Measurements from ENCODE around the gene APAF1.

APAF1 gene

GRCh38 chr12:98757455-98757854 lies 112.4 kb downstream of the APAF1 start:
- Histone ChIP-seq H3K9ac (ENCODE audit: low read length in 2 of 2) (no peak overlapping the region), H3K36me3 (ENCODE audit: control insufficient read depth in 2 of 2, insufficient read depth in 2 of 2, low read length in 2 of 2) (peaks cover 3 to 4% of the 10 kb centered on the region in 2 donors), H3K9me3 (ENCODE audit: control insufficient read depth in 2 of 2, low read length in 2 of 2) (no peaks in the 10 kb centered on the region), H3K4me3 (ENCODE audit: low read length in 2 of 2) (no peak overlapping the region), H3K4me1 (ENCODE audit: control insufficient read depth, insufficient read depth, low read length) (peaks cover 2% of the 10 kb centered on the region), H3K27ac (ENCODE audit: low read length) (no peak overlapping the region), H3K27me3 (ENCODE audit: control insufficient read depth in 1 of 2, insufficient read depth in 2 of 2, low read length in 2 of 2) (no peaks in the 10 kb centered on the region)

DNA sequence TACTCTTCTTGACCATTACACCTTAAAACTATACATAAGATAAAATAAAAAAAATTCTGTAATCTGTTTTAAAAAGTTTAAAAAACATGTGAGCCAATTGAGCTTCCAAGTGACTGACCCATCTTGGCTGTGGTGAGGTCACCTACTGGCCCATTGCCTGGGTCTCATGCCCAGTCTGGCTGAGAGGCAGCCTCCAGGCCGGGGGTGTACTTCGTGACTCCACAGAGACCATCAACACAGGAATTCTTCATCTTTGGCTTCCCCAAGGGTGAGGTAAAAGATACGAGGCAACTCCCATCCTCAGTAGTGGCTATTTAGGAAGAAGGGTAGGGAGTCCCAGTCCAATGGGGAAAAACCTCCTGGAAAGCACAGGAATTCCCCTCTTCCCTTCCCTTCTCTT lies 113.2 kb downstream of the APAF1 start:
- Histone ChIP-seq H3K9ac (ENCODE audit: low read length in 2 of 2) (no peak overlapping the region), H3K9me3 (ENCODE audit: control insufficient read depth in 2 of 2, low read length in 2 of 2) (no peaks in the 10 kb centered on the region), H3K4me3 (ENCODE audit: low read length in 2 of 2) (no peak overlapping the region), H3K4me1 (ENCODE audit: control insufficient read depth, insufficient read depth, low read length) (peaks cover 2% of the 10 kb centered on the region), H3K27ac (ENCODE audit: low read length) (no peak overlapping the region), H3K27me3 (ENCODE audit: control insufficient read depth in 1 of 2, insufficient read depth in 2 of 2, low read length in 2 of 2) (no peaks in the 10 kb centered on the region), H3K36me3 (ENCODE audit: control insufficient read depth in 2 of 2, insufficient read depth in 2 of 2, low read length in 2 of 2) (peaks cover 3 to 4% of the 10 kb centered on the region in 2 donors)

GRCh38 chr12:98763656-98764055 lies 118.6 kb downstream of the APAF1 start:
- Histone ChIP-seq H3K36me3 (ENCODE audit: control insufficient read depth in 2 of 2, insufficient read depth in 2 of 2, low read length in 2 of 2) (no peaks in the 10 kb centered on the region), H3K4me3 (ENCODE audit: low read length in 2 of 2) (no peak overlapping the region), H3K9ac (ENCODE audit: low read length in 2 of 2) (no peak overlapping the region), H3K27ac (ENCODE audit: low read length) (no peak overlapping the region), H3K4me1 (ENCODE audit: control insufficient read depth, insufficient read depth, low read length) (no peaks in the 10 kb centered on the region), H3K9me3 (ENCODE audit: control insufficient read depth in 2 of 2, low read length in 2 of 2) (no peaks in the 10 kb centered on the region), H3K27me3 (ENCODE audit: control insufficient read depth in 1 of 2, insufficient read depth in 2 of 2, low read length in 2 of 2) (no peaks in the 10 kb centered on the region)

DNA sequence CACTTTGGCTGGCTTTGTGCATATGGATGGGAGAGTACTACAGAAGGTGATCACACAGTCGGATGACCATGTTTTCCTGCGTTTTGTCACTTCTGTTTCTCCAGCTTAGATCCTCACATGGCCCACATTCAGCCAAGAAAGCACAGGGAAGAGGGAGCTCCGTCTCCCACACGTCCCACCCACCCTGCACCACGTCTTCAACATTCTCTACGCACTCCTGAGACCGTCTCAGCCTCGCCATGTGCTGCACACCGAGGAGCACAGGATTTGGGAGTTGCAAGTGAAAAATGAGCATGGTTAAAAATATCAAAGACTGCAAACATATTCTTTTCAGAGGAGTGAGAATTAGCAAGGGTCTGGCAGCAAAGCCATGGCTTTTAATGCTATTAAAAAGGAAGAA lies 122.2 kb downstream of the APAF1 start:
- H3K27ac ChIP-seq (ENCODE audit: low read length) = no peak overlapping the region
- no peaks in the 10 kb centered on the region for H3K4me1 ChIP-seq (ENCODE audit: control insufficient read depth, insufficient read depth, low read length)
- H3K4me3 ChIP-seq (ENCODE audit: low read length in 2 of 2) = no peak overlapping the region
- no peak overlapping the region for H3K9ac ChIP-seq (ENCODE audit: low read length in 2 of 2)
- H3K36me3 ChIP-seq (ENCODE audit: control insufficient read depth in 2 of 2, insufficient read depth in 2 of 2, low read length in 2 of 2) = peaks cover 0 to 3% of the 10 kb centered on the region in 2 donors
- no peaks in the 10 kb centered on the region for H3K9me3 ChIP-seq (ENCODE audit: control insufficient read depth in 2 of 2, low read length in 2 of 2)
- H3K27me3 ChIP-seq (ENCODE audit: control insufficient read depth in 1 of 2, insufficient read depth in 2 of 2, low read length in 2 of 2) = no peaks in the 10 kb centered on the region

GRCh38 chr12:98769068-98769467 lies 124.0 kb downstream of the APAF1 start:
- H3K4me1 ChIP-seq (ENCODE audit: control insufficient read depth, insufficient read depth, low read length) = no peaks in the 10 kb centered on the region
- H3K36me3 ChIP-seq (ENCODE audit: control insufficient read depth in 2 of 2, insufficient read depth in 2 of 2, low read length in 2 of 2) = peaks cover 0 to 3% of the 10 kb centered on the region in 2 donors
- no peak overlapping the region for H3K4me3 ChIP-seq (ENCODE audit: low read length in 2 of 2)
- H3K27me3 ChIP-seq (ENCODE audit: control insufficient read depth in 1 of 2, insufficient read depth in 2 of 2, low read length in 2 of 2) = no peaks in the 10 kb centered on the region
- H3K27ac ChIP-seq (ENCODE audit: low read length) = no peak overlapping the region
- H3K9me3 ChIP-seq (ENCODE audit: control insufficient read depth in 2 of 2, low read length in 2 of 2) = no peaks in the 10 kb centered on the region
- no peak overlapping the region for H3K9ac ChIP-seq (ENCODE audit: low read length in 2 of 2)

GRCh38 chr12:98770230-98770629 lies 125.1 kb downstream of the APAF1 start:
- no peak overlapping the region for H3K4me3 ChIP-seq (ENCODE audit: low read length in 2 of 2)
- no peaks in the 10 kb centered on the region for H3K27me3 ChIP-seq (ENCODE audit: control insufficient read depth in 1 of 2, insufficient read depth in 2 of 2, low read length in 2 of 2)
- peaks cover 0 to 3% of the 10 kb centered on the region in 2 donors for H3K36me3 ChIP-seq (ENCODE audit: control insufficient read depth in 2 of 2, insufficient read depth in 2 of 2, low read length in 2 of 2)
- H3K9ac ChIP-seq (ENCODE audit: low read length in 2 of 2) = no peak overlapping the region
- no peaks in the 10 kb centered on the region for H3K4me1 ChIP-seq (ENCODE audit: control insufficient read depth, insufficient read depth, low read length)
- no peak overlapping the region for H3K27ac ChIP-seq (ENCODE audit: low read length)
- no peaks in the 10 kb centered on the region for H3K9me3 ChIP-seq (ENCODE audit: control insufficient read depth in 2 of 2, low read length in 2 of 2)

GRCh38 chr12:98771811-98772752 lies 127.0 kb downstream of the APAF1 start:
- no peaks in the 10 kb centered on the region for H3K4me1 ChIP-seq (ENCODE audit: control insufficient read depth, insufficient read depth, low read length)
- H3K36me3 ChIP-seq (ENCODE audit: control insufficient read depth in 2 of 2, insufficient read depth in 2 of 2, low read length in 2 of 2) = peaks cover 0 to 4% of the 10 kb centered on the region in 2 donors
- H3K9ac ChIP-seq (ENCODE audit: low read length in 2 of 2) = no peak overlapping the region
- no peaks in the 10 kb centered on the region for H3K27me3 ChIP-seq (ENCODE audit: control insufficient read depth in 1 of 2, insufficient read depth in 2 of 2, low read length in 2 of 2)
- H3K9me3 ChIP-seq (ENCODE audit: control insufficient read depth in 2 of 2, low read length in 2 of 2) = no peaks in the 10 kb centered on the region
- H3K27ac ChIP-seq (ENCODE audit: low read length) = no peak overlapping the region
- no peak overlapping the region for H3K4me3 ChIP-seq (ENCODE audit: low read length in 2 of 2)

DNA sequence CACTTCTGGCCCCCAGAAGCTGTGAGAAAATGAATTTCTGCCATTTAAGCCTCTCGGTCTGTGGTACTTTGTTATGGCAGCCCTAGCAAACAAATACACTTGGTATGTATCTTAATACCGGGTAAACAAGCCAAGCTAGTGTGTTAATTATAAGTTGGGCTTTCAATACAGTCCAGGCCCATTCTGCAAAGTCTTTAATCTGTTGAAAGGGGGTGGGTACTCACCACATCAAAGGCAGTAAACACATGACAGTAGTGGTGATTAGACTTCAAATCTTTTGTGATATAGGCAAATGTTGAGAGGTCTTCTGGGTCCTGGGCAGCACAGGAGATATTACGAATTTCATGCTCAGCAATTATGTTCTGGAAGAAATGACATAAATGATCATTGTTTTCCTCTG lies 127.7 kb downstream of the APAF1 start:
- Histone ChIP-seq H3K9me3 (ENCODE audit: control insufficient read depth in 2 of 2, low read length in 2 of 2) (no peaks in the 10 kb centered on the region), H3K27ac (ENCODE audit: low read length) (no peak overlapping the region), H3K36me3 (ENCODE audit: control insufficient read depth in 2 of 2, insufficient read depth in 2 of 2, low read length in 2 of 2) (peaks cover 0 to 4% of the 10 kb centered on the region in 2 donors), H3K4me1 (ENCODE audit: control insufficient read depth, insufficient read depth, low read length) (no peaks in the 10 kb centered on the region), H3K4me3 (ENCODE audit: low read length in 2 of 2) (no peak overlapping the region), H3K27me3 (ENCODE audit: control insufficient read depth in 1 of 2, insufficient read depth in 2 of 2, low read length in 2 of 2) (no peaks in the 10 kb centered on the region), H3K9ac (ENCODE audit: low read length in 2 of 2) (no peak overlapping the region)

- H3K27ac ChIP-seq (ENCODE audit: low read length) = no peak overlapping the region
- no peaks in the 10 kb centered on the region for H3K4me1 ChIP-seq (ENCODE audit: control insufficient read depth, insufficient read depth, low read length)
Measured at GRCh38 chr12:98780261-98780660, 135.2 kb downstream of the APAF1 start.

DNA sequence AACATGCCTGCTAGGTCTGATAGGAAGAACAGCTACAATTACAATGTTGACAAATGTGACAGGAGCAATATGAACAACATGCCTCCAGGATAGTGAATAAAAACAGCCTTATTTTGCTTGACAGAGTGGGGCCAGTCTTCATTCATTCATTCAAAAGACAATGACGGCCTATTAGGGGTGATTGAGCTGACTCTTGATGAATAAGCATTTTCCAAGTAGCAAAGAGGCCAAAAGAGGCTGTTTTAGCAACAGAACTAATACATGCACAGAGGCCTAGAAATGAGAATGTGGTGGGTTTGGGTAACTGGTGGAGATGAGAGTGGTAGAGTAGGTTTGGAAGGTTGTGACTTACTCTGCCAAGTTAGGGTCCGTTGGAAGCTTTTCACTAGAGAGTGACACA lies 138.3 kb downstream of the APAF1 start:
- peaks cover 2% of the 10 kb centered on the region for H3K4me1 ChIP-seq (ENCODE audit: control insufficient read depth, insufficient read depth, low read length)
- no peaks in the 10 kb centered on the region for H3K27me3 ChIP-seq (ENCODE audit: control insufficient read depth in 1 of 2, insufficient read depth in 2 of 2, low read length in 2 of 2)
- no peak overlapping the region for H3K9ac ChIP-seq (ENCODE audit: low read length in 2 of 2)
- no peak overlapping the region for H3K27ac ChIP-seq (ENCODE audit: low read length)
- H3K36me3 ChIP-seq (ENCODE audit: control insufficient read depth in 2 of 2, insufficient read depth in 2 of 2, low read length in 2 of 2) = peaks cover 0 to 4% of the 10 kb centered on the region in 2 donors
- no peaks in the 10 kb centered on the region for H3K9me3 ChIP-seq (ENCODE audit: control insufficient read depth in 2 of 2, low read length in 2 of 2)
- H3K4me3 ChIP-seq (ENCODE audit: low read length in 2 of 2) = no peak overlapping the region

More at GRCh38 chr12:98780261-98780660, 135.2 kb downstream of the APAF1 start:
- H3K9me3 ChIP-seq (ENCODE audit: control insufficient read depth in 2 of 2, low read length in 2 of 2) = no peaks in the 10 kb centered on the region
- H3K27me3 ChIP-seq (ENCODE audit: control insufficient read depth in 1 of 2, insufficient read depth in 2 of 2, low read length in 2 of 2) = no peaks in the 10 kb centered on the region
- H3K9ac ChIP-seq (ENCODE audit: low read length in 2 of 2) = no peak overlapping the region
- H3K36me3 ChIP-seq (ENCODE audit: control insufficient read depth in 2 of 2, insufficient read depth in 2 of 2, low read length in 2 of 2) = peaks cover 2 to 4% of the 10 kb centered on the region in 2 donors
- H3K4me3 ChIP-seq (ENCODE audit: low read length in 2 of 2) = no peak overlapping the region

All from stomach smooth muscle (tissue), 2 donors.